ENCODE data around the gene D2HGDH. TPM values are rescaled to one million over a fixed set of nuclear protein-coding genes. Genes with fewer than 3 reads are reported as not detected.
A peak's percentile ranks its signal among the peaks of the same experiment; 100 is the strongest.

D2HGDH gene
- total and polyA plus RNA-seq, 8 donors, result 14.9 to 116 (median 25.6) TPM

- ATAC-seq (no peak), FAIRE-seq (no peak), DNase-seq (no peak)
- Histone ChIP-seq H3K27me3 (no peaks in the 10 kb centered on the region), H3K4me3 (no peak overlapping the region), H3K4me1 (no peaks in the 10 kb centered on the region), H3K9me3 (no peaks in the 10 kb centered on the region), H3K27ac (no peak overlapping the region), H3K36me3 (peaks cover 0 to 6% (median 0%) of the 10 kb centered on the region in 3 donors)
- no peak for TF ChIP-seq CTCF (IDR thresholded peaks at IDR 0.05)
- intact Hi-C loops (cut with DNase I), result no loop called here
- 79% methylated on average over 22 of the region's 22 CpGs for WGBS, 2 donors
Observed at GRCh38 chr2:241750076-241750840, 15.8 kb downstream of the D2HGDH start.

GRCh38 chr2:241751152-241751551, 16.7 kb downstream of the D2HGDH start:
- ATAC-seq (no peak), DNase-seq (no peak), FAIRE-seq (no peak)
- Histone ChIP-seq H3K9me3 (no peaks in the 10 kb centered on the region), H3K27ac (no peak overlapping the region), H3K36me3 (peaks cover 0 to 9% (median 0%) of the 10 kb centered on the region in 3 donors), H3K4me3 (no peak overlapping the region), H3K27me3 (no peaks in the 10 kb centered on the region), H3K4me1 (no peaks in the 10 kb centered on the region)
- no peak for TF ChIP-seq CTCF (IDR thresholded peaks at IDR 0.05)
- intact Hi-C loops (cut with DNase I), result no loop called here
- WGBS, 2 donors, result 93 to 94% methylated on average over 15 of the region's 15 CpGs

GRCh38 chr2:241751776-241752175, 17.3 kb downstream of the D2HGDH start:
- Histone ChIP-seq H3K36me3 (peaks cover 0 to 9% (median 0%) of the 10 kb centered on the region in 3 donors), H3K4me3 (no peak overlapping the region), H3K27ac (no peak overlapping the region), H3K4me1 (no peaks in the 10 kb centered on the region), H3K27me3 (no peaks in the 10 kb centered on the region), H3K9me3 (no peaks in the 10 kb centered on the region)
- ATAC-seq (no peak), DNase-seq (no peak), FAIRE-seq (no peak)
- no peak for TF ChIP-seq CTCF (IDR thresholded peaks at IDR 0.05)
- WGBS, 2 donors, result 97 to 98% methylated on average over 18 of the region's 18 CpGs
- intact Hi-C loops (cut with DNase I), result no loop called here

- Histone ChIP-seq H3K36me3 (peaks cover 0 to 9% (median 0%) of the 10 kb centered on the region in 3 donors), H3K4me1 (no peaks in the 10 kb centered on the region), H3K27ac (no peak overlapping the region), H3K27me3 (no peaks in the 10 kb centered on the region), H3K9me3 (no peaks in the 10 kb centered on the region), H3K4me3 (no peak overlapping the region)
- intact Hi-C loops (cut with DNase I), result no loop called here
- 96 to 98% methylated on average over 14 of the region's 14 CpGs for WGBS, 2 donors
- no peak for TF ChIP-seq CTCF (IDR thresholded peaks at IDR 0.05)
- FAIRE-seq, result no peak
- no peak for ATAC-seq
- no peak for DNase-seq
Observed at GRCh38 chr2:241752253-241752652, 17.8 kb downstream of the D2HGDH start.

GRCh38 chr2:241752689-241753276, 18.4 kb downstream of the D2HGDH start:
- Histone ChIP-seq H3K27me3 (no peaks in the 10 kb centered on the region), H3K4me1 (no peaks in the 10 kb centered on the region), H3K27ac (no peak overlapping the region), H3K9me3 (no peaks in the 10 kb centered on the region), H3K4me3 (no peak overlapping the region), H3K36me3 (peaks cover 0 to 9% (median 0%) of the 10 kb centered on the region in 3 donors)
- no peak for FAIRE-seq
- intact Hi-C loops (cut with DNase I), result no loop called here
- WGBS, 2 donors, result 92 to 93% methylated on average over 20 to 21 of the region's 21 CpGs
- no peak for ATAC-seq
- TF ChIP-seq CTCF (IDR thresholded peaks at IDR 0.05), result no peak
- peak in 1 of 6 donors; percentile 55 for DNase-seq

Measured in pancreas (tissue), 10 donors.